ENCODE results near the gene DDX10. TPM values are rescaled to one million over a fixed set of nuclear protein-coding genes. Genes with fewer than 3 reads are reported as not detected.
"Not testable (repeated sequence)": the region's sequence is repeated elsewhere in the genome, so short reads cannot be mapped to it uniquely, and the experiment has no call there.

The DDX10 gene
- total RNA-seq, 1 donor: 15.7 TPM

DNA sequence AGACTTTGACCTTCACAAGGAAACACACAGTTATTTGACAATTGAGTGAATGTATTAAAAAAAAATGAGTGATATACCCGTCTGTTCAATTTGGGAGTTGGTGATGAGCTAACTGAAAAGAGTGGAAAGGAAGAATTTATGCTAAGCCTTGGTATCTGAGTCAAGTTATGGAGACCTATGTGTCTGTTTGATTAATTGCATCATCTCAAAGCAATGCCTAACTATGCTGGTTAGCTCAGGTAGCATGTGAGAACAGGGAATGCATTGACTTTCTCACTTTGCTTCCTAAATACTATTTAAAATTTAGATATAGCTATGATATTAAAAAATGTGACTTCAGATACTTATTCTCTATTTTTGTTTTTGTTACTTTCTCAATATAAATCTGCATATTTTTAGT lies 110.5 kb downstream of the DDX10 start:
- no peak for DNase-seq (ENCODE audit: low read depth)
- H3K4me3 ChIP-seq (ENCODE audit: low read depth, low read length): no peak overlapping the region
- TF ChIP-seq CTCF (IDR thresholded peaks at IDR 0.05; ENCODE audit: insufficient read depth, low read length): no peak

GRCh38 chr11:108779147-108779546 lies 114.3 kb downstream of the DDX10 start:
- DNase-seq (ENCODE audit: low read depth); H3K4me3 ChIP-seq (ENCODE audit: low read depth, low read length): not testable (repeated sequence)

DNA sequence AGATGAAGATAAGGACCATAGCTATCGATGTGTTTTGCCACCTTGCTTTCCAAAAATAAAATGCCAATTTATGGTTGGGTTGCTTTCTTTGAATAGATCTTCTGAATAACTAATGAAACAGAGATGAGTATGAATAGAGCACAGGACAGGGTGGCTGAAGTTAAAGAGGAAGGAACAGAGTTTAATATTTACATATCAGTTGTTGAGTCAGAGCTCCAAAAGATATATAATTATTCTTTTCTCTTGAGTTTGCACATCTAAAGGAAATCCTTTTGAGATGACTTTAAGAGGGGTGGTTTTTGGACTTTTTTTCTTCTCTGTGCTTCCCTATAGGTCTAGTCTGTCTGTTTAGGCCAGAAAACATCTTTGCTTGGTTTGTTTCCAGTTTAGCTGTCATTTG lies 115.2 kb downstream of the DDX10 start:
- no peak for DNase-seq (ENCODE audit: low read depth)
- no peak overlapping the region for H3K4me3 ChIP-seq (ENCODE audit: low read depth, low read length)
- no peak for TF ChIP-seq CTCF (IDR thresholded peaks at IDR 0.05; ENCODE audit: insufficient read depth, low read length)

DNA sequence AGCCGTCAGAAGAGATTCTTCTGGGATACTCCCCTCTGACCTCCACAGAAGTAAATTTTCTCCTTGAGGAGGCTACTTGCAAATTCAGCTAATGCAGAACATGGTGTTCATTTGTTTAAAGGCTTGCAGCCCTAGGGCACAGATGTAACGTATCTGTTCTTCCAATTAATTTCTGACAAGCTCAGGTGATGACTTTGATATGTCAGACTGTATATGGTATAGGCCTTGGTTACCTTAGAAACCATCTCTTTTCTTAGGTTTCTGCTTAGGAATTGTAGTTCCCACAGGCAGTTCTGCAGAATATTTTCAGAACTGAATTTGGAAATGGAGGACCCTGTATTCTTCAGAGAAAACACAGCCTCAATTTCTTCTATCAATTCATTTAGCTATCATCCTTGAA lies 117.1 kb downstream of the DDX10 start:
- no peak overlapping the region for H3K4me3 ChIP-seq (ENCODE audit: low read depth, low read length)
- no peak for DNase-seq (ENCODE audit: low read depth)
- TF ChIP-seq CTCF (IDR thresholded peaks at IDR 0.05; ENCODE audit: insufficient read depth, low read length): no peak

DNA sequence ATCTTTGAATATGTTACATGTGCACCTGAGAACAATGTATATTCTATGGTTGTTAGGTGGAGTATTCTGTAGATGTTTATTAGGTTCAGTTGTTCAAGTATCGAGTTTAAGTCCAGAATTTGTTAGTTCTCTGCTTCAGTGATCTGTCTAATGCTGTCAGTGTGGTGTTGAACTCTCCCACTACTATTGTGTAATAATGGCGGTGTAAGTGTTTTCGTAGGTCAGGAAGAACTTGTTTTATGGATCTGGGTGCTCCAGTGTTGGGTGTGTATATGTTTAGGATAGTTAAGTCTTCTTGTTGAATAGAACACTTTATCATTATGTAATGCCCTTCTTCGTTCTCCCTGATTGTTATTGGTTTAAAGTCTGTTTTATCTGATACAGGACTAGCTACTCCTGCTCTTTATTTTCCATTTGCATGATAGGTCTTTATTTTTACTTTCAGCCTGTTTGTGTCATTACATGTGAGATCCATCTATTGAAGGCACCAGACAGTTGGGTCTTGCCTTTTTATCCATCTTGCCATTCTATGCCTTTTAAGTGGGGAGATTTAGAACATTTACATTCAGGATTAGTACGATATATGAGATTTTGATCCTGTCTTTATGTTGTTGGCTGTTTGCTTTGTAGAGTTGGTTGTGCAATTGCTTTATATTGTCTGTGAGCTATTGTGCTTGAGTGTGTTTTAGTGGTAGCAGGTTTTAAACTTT lies 121.6 kb downstream of the DDX10 start:
- H3K4me3 ChIP-seq (ENCODE audit: low read depth, low read length): no peak overlapping the region
- no peak for TF ChIP-seq CTCF (IDR thresholded peaks at IDR 0.05; ENCODE audit: insufficient read depth, low read length)
- DNase-seq (ENCODE audit: low read depth): no peak

- TF ChIP-seq CTCF (IDR thresholded peaks at IDR 0.05; ENCODE audit: insufficient read depth, low read length): no peak
- no peak overlapping the region for H3K4me3 ChIP-seq (ENCODE audit: low read depth, low read length)
- DNase-seq (ENCODE audit: low read depth): no peak
These were observed 122.2 kb downstream of the DDX10 start for GRCh38 chr11:108787105-108787504.

- no peak overlapping the region for H3K4me3 ChIP-seq (ENCODE audit: low read depth, low read length)
- DNase-seq (ENCODE audit: low read depth): peak; percentile 59
- TF ChIP-seq CTCF (IDR thresholded peaks at IDR 0.05; ENCODE audit: insufficient read depth, low read length): peak; percentile 56
These were observed 123.8 kb downstream of the DDX10 start for GRCh38 chr11:108788565-108789199.
